Eye (tissue), 1 donor: Measurements from ENCODE around the gene PLAAT4.
A peak's percentile ranks its signal among the peaks of the same experiment; 100 is the strongest.

Source experiments
- DNase-seq: peaks from one replicate; pipeline ENCODE4 v3.0.0-alpha.2; 2015

Gene PLAAT4

DNA sequence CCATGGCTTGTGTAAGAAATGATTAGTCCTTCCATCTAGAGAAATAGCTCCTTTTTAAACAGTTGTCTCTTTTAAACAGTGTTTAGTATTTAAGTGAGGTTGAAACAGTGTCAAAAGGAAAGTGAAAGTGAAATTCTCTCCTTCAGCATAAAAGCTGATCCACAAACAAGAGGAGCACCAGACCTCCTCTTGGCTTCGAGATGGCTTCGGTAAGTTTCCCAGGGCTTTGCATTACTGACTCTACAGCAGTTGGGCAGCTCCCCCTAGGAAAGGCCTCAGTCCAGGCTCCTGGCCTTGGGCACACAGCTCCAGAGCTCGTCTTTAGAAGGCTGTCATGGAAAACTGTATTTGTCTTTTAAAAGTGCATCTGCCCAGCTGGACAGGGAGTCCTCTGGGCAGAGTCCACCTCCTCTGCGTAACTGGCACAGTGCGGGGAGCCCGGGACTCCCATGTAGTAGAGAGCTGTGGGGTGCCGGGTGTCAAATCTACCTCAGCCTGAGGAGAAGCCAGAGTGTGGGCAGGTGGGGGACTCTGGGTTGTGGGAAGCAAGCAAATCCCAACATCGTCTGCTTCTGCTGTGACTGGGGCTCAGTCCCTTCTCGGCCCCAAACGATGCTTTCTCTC is at the start of gene PLAAT4:
Gene PLAAT4, plus strand, starts transcription at position 140 of the 624 bp plus-strand sequence. Its CDS starts 61 bp downstream, at position 201.
- DNase-seq, result peak; percentile 37

DNA sequence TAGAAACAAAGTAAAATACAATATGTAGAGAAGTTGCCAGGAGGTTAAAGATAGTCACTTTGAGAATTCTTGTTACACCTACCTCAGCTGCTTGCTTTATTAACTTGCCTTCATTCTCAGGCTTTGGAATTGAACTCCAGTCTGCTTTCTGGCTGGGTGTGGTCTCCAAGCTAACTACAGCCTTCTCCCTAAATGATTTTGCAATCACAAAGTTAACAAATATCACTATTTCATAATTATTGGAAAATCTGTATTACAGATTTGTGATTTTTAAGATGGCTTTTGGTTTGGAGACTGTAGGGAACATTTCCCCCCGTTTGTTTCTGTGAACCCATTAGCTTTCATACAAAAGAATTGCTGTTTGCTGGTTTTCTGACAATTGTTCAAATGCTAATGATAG is 47.8 kb upstream of the PLAAT4 start:
- DNase-seq, result no peak

DNA sequence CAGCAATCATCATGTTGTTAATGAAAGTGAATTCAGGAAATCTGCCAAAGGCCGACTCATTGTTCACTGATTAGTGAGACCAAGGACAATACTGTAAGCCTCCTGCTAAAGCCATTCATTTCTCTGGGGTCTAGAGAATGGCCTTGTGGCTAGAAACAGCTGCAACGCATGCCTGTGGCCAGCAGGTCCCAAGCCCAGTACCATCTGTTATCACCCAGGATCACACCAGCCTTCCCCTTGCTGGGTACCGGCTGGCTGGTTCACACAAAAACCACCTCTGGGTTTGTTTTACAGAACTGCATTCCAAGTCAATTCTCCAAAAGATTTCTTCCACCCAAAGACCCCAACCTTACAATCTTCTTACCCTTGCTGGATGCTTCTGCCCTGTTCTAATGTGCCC is 46.7 kb upstream of the PLAAT4 start:
- peak; percentile 79 for DNase-seq

DNA sequence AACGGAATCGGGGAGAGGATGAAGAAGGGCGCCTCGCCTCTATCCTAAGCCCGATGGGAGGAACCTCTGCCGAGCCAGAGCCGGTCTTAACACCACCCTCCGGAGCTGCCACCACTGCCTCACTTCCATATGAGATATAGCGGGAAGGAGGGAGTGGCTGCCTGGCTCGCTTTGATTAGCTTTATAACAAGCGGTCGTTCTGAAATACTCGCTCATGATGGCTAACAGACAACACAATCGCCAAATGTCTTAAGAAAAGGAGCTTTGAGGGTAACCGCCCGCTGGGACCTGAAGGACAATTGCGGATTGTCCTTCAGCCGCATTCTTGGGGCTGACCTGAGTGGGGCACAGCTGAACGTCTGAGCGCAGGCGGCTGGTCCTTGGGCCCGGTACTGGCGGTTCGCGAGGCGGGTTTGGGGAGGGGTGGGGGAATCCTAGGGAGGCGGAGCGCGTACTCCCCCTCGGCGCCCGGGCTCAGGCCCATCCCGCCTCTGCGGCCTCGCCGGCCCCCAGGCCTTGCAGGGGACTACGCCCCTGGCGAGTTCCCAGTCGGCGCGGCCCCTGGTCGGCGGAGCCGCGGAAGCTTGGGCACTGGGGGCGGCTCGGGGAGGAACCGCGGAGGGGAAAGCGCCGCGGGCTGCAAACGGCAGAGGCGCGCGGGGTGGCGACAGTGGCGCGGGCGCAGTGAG is 45.9 kb upstream of the PLAAT4 start, which contains the start of gene PLAAT5:
Gene PLAAT5, minus strand, starts transcription at position 617 of the 689 bp plus-strand sequence. Its CDS starts 133 bp downstream, at position 484.
- peak; percentile 82 for DNase-seq

GRCh38 chr11:63491240-63491587 is 45.4 kb upstream of the PLAAT4 start:
- DNase-seq, result no peak

- DNase-seq, result peak; percentile 41
Measured at GRCh38 chr11:63491636-63492372, 44.8 kb upstream of the PLAAT4 start.

DNA sequence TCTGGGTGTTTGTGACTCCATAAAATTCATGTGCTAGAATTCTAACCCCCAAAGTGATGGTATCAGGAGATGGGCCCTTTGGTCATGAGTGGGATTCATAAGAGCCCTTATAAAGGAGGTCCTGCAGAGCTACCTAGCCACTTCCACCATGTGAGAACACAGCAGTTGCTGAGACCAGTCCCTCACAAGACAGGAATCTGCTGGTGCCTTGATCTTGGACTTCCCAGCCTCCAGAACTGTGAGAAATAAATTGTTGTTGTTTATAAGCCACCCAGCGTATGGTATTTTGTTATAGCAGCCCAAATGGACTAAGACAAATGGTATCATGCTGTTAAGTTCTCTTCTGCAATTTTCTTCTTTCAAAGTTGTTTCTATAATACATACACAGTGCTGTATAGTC is 44.2 kb upstream of the PLAAT4 start:
- DNase-seq, result no peak

DNA sequence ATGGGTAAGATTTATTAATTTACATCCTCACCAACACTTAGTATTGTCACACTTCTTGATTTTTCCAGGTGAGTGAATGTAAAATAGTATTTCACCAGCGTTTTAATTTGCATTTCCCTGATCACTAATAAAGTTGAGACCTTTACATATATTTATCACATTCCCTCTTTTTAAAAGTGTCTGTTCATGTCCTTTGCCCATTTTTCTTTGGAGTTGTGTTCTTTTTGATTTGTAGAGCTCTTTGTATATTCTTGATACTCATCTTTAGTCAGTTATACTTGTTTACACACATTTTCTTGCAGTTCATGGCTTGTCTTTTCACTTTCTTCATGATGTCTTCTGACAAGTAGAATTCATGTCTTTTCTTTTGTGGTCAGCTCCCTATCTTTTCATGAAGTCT is 43.5 kb upstream of the PLAAT4 start:
- DNase-seq, result no peak

- no peak for DNase-seq
Measured at GRCh38 chr11:63494975-63495374, 41.6 kb upstream of the PLAAT4 start.

DNA sequence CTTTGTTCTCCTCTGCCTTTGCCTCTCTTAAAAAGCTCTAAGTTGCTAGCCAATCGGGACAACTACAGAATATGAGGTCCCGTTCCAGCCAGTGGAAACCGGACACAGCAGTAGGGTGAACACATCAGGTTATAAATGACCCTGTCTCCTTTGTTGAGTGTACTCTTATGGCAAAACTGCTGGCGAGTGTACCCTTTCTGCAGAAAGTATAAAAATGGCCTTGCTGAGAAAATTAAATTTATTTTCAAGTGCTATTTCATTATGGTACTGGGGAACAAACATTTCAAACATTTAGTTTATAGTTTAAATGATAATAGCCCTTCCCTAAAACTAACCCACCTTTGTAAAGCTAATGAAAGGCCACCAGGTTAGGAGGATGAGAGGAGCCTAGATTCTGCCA is 36.7 kb upstream of the PLAAT4 start:
- DNase-seq, result no peak

DNA sequence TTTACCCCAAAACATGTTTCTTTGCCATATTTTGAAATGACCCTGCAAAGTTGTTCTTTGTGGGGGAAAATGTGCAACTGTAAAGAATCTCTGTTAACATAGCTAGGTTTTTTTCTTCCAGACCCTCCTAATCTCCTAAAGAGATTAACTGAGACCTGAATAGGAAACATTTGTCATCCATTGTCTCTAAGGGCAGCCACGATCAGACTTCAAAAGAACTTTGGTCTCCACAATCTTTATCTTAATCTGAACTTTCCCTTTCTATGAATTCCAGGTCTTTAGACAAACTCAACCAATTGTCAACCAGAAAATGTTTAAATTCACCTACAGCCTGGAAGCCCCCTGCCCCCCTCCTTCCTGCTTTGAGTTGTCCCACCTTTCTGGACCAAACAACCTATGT is 35.4 kb upstream of the PLAAT4 start:
- DNase-seq, result no peak

DNA sequence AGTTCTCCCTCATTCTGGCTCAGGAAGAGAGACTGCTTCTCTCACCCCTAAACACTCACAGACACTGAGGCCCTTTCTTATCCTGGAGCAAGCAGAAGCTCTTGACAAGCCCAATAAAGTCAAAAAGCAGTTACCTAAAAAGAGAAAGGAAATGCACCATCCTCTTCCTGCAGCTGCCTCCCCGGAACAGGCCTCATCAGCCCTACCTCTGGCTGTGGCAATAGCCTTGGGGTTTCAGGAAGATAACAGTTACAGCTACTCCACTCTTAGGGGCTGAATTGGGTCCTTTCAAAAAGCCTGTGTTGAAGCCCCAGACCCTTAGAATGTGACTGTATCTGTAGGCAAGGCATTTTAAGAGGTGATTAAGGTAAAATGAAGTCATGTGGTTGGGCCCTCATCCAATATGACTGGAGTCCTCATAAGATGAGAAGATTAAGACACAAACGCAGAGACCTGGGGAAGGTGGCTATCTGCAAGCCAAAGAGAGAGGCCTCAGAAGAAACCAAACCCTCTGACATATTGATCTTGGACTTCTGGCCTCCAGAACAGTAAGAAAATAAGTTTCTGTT is 34.3 kb upstream of the PLAAT4 start:
- no peak for DNase-seq

DNA sequence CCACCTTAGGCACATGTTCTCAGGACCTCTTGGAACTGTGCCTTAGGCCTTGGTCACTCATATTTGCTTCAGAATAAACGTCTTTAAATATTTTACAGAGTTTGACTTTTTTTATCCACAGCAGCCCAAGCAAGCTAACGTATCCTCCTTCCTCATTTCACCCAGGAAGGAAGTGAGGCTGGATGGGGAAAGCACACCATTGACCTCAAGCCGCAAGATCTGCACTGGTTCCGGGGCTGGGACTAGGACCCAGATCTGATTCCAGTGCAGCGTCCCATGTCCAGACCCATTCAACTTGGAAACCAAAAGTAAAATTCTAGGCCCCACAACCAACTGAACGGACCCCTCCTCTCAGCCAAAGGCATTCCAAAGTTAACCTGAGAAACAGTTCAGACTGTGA is 33.1 kb upstream of the PLAAT4 start:
- no peak for DNase-seq

DNA sequence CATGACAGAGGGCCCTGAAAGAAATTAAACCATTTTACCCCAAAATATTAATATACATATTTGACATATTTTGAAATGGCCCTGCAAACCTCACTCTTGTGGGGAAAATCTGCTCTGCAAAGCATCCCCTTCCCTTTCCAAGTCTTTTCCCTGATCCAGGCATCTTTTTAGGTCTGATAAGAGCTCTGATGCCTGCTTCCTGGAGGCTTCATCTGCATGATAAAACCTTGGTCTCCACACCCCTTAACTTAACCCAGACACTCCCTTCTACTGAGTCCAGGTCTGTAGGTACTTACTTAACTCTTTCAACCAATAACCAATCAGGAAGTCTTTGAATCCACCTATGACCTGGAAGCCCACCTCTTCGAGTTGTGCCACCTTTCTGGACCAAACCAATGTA is 32.6 kb upstream of the PLAAT4 start:
- no peak for DNase-seq

DNA sequence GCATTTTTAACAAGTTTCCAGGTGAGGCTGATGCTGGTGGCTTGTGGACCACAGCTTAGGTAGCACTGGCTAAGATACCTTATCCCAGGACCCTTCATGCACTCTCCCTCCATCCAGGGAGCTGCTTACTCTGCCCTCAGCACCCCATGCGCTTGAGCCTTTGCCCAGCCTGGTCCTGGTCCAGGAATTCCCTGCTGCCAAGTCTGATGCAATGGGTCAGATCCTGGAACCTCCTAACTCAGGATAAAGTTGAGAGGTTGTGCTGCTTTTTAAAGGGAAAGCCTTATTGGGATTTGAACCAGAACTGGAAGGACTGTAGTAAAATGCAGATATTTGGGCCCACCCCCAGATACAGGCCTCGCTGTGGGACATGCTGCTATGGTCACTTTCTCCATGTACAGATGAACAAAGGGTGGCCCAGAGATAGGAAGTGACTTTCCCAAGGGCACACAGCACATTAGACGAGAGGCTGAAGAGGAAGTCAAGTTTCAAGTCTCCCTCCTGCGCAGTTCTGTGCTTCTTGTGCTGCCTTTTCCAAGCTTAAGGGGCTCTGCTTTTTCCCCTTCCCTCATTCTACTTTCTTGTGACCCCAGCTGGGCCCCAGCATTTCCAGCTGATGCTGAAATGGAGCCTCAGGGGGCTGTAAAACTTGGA is 31.5 kb upstream of the PLAAT4 start:
- DNase-seq, result no peak

- no peak for DNase-seq
Measured at GRCh38 chr11:63505857-63506528, 30.6 kb upstream of the PLAAT4 start, which contains the start of gene LGALS12. TSS of gene LGALS12 (plus strand) at chr11:63506084. CDS start at chr11:63506459, 375 bp downstream.

DNA sequence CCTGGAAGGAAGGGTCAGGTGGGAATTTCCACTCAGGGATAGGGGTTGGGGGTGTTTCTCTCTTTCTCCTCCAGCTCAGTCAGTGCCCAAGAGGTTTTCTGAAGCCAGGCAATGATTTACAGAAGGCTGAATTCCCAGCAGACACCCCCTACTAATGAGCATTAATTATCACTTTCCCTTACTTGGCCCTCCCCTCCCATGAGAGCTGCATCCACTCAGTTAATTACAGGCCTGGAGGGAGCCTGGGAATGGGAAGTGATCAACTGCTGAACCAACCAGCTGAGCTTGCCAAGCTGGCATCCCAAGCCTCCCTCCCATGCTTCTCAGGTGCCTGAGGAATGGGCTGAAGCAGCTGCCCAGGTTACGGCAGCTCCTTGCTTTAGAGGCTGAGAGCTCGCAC is 29.7 kb upstream of the PLAAT4 start:
- no peak for DNase-seq

- DNase-seq, result no peak
Measured at GRCh38 chr11:63507511-63507910, 29.1 kb upstream of the PLAAT4 start.

- DNase-seq, result peak; percentile 34
Measured at GRCh38 chr11:63508009-63508408, 28.6 kb upstream of the PLAAT4 start.

GRCh38 chr11:63508745-63509144 is 27.9 kb upstream of the PLAAT4 start:
- DNase-seq, result no peak

GRCh38 chr11:63510360-63511047 is 26.1 kb upstream of the PLAAT4 start:
- DNase-seq, result peak; percentile 66
